A549 treated with RU486 at 1 μM for 4 hours (cell line): ENCODE data around the gene NOS1AP. TPM values are rescaled to one million over a fixed set of nuclear protein-coding genes. Genes with fewer than 3 reads are reported as not detected.

Experiments used
- total RNA-seq: library from RNA; stranded (reverse); fragments of 200-300 nt; extraction: Qiagen RNA extraction; gene quantifications from 5 replicates; pipeline ENCODE4 v1.2.3, GENCODE V29; 2022; ENCODE audit warnings: low read depth

NOS1AP gene
- total RNA-seq: 0.31 to 0.57 TPM (median 0.43 TPM) in 5 replicates

GRCh38 chr1:162069334-162070093 lies at the start of gene NOS1AP:
Gene NOS1AP, plus strand, starts transcription at chr1:162069691. Its CDS starts 487 bp downstream, at chr1:162070178.

GRCh38 chr1:162023547-162024501 lies 45.7 kb upstream of the NOS1AP start, which contains the start of gene OLFML2B:
Gene OLFML2B, minus strand, starts transcription at chr1:162023869. Its CDS starts 439 bp downstream, at chr1:162023430.

GRCh38 chr1:162376691-162377090 lies 307.2 kb downstream of the NOS1AP start, which contains the start of gene SPATA46:
Gene SPATA46, minus strand, starts transcription at chr1:162376854. Its CDS starts 64 bp downstream, at chr1:162376790.

GRCh38 chr1:162381383-162381782 lies 311.9 kb downstream of the NOS1AP start, which contains the start of gene C1orf226:
Gene C1orf226, plus strand, starts transcription at chr1:162381728. Its CDS starts 174 bp downstream, at chr1:162381902.

GRCh38 chr1:162412002-162412401 lies 342.5 kb downstream of the NOS1AP start, which contains the start of gene SH2D1B:
Gene SH2D1B, minus strand, starts transcription at chr1:162412136. Its CDS starts 120 bp downstream, at chr1:162412016.

Other genes with a start within 250 kb of the NOS1AP start
- gene OLFML2B, start 45.8 kb upstream of the NOS1AP start, total RNA-seq: 0.32 to 0.67 TPM (median 0.38 TPM) in 5 replicates